Measurements from ENCODE around the gene GIGYF2.

GIGYF2 gene

DNA sequence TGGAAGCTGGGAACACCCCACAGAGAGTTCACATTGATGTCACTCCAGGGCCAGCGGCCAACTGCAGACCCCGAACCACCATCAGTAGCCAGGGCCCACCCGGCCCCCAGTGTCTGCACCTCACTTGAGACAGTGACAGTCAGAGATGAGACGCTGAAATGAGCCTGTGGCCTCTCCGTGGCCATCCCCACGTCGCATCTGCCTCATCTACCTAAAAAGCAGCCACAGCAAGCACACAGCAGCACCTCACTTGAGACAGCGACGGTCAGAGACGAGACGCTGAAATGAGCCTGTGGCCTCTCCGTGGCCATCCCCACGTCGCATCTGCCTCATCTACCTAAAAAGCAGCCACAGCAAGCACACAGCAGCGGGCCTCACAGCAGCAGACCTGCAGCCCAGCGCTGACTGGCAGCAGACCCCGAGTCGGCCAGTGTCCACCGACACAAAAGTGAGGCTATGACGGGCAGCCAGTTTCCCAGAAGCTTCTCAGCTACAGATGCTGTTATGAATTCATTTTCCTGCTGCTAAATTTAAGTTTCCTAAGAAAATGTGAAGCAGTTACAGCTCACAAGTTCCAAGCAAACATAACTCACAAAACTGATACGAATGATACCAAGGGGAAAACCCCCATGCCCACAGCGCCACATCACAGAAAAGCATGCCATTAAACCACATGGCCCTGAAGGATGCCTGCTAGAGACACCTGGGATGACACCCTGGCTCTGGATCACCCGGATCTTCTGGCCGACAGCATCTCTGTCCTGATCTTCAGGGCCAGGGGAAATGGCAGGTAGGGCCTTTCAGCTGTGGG, 200.7 kb downstream of the GIGYF2 start:
- no peak for ATAC-seq
- no peak for TF ChIP-seq ISL1 (CRISPR knock-in tag; IDR thresholded peaks at IDR 0.05)
- TF ChIP-seq ZNF565 (CRISPR knock-in tag; conservative IDR thresholded peaks at IDR 0.05; ENCODE audit: low read depth), result no peak
- TF ChIP-seq TCF4 (CRISPR knock-in tag; IDR thresholded peaks at IDR 0.05; ENCODE audit: borderline replicate concordance), result no peak
- TF ChIP-seq OSR1 (CRISPR knock-in tag; IDR thresholded peaks at IDR 0.05), result no peak
- no peak for TF ChIP-seq POU6F1 (CRISPR knock-in tag; IDR thresholded peaks at IDR 0.05; ENCODE audit: borderline replicate concordance, low read depth)
- TF ChIP-seq, protein P1, sequence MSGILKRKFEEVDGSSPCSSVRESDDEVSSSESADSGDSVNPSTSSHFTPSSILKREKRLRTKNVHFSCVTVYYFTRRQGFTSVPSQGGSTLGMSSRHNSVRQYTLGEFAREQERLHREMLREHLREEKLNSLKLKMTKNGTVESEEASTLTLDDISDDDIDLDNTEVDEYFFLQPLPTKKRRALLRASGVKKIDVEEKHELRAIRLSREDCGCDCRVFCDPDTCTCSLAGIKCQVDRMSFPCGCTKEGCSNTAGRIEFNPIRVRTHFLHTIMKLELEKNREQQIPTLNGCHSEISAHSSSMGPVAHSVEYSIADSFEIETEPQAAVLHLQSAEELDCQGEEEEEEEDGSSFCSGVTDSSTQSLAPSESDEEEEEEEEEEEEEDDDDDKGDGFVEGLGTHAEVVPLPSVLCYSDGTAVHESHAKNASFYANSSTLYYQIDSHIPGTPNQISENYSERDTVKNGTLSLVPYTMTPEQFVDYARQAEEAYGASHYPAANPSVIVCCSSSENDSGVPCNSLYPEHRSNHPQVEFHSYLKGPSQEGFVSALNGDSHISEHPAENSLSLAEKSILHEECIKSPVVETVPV (CRISPR knock-in tag; IDR thresholded peaks at IDR 0.05), result no peak
- TF ChIP-seq PPARA (CRISPR knock-in tag; IDR thresholded peaks at IDR 0.05; ENCODE audit: borderline replicate concordance), result no peak
- TF ChIP-seq ESRRG (CRISPR knock-in tag; IDR thresholded peaks at IDR 0.05), result no peak
- TF ChIP-seq GLIS3 (CRISPR knock-in tag; IDR thresholded peaks at IDR 0.05), result no peak
- no peak for TF ChIP-seq ZC3H10 (CRISPR knock-in tag; IDR thresholded peaks at IDR 0.05)
- TF ChIP-seq ZFP30 (CRISPR knock-in tag; IDR thresholded peaks at IDR 0.05), result no peak
- no peak for TF ChIP-seq SNAI2 (CRISPR knock-in tag; IDR thresholded peaks at IDR 0.05)

- TF ChIP-seq BACH2 (CRISPR knock-in tag; IDR thresholded peaks at IDR 0.05; ENCODE audit: borderline replicate concordance) (no peak), TOX (CRISPR knock-in tag; IDR thresholded peaks at IDR 0.05; ENCODE audit: borderline replicate concordance) (no peak), ZNF8 (CRISPR knock-in tag; IDR thresholded peaks at IDR 0.05) (no peak), ARNTL (CRISPR knock-in tag; IDR thresholded peaks at IDR 0.05; ENCODE audit: borderline replicate concordance, low read depth) (no peak), RARB (CRISPR knock-in tag; IDR thresholded peaks at IDR 0.05) (no peak), PATZ1 (CRISPR knock-in tag; IDR thresholded peaks at IDR 0.05; ENCODE audit: borderline replicate concordance) (no peak), TCF4 (CRISPR knock-in tag; IDR thresholded peaks at IDR 0.05; ENCODE audit: borderline replicate concordance) (no peak), GLIS3 (CRISPR knock-in tag; IDR thresholded peaks at IDR 0.05) (no peak), ZNF70 (CRISPR knock-in tag; IDR thresholded peaks at IDR 0.05) (no peak), ZFP30 (CRISPR knock-in tag; IDR thresholded peaks at IDR 0.05) (no peak), SNAI2 (CRISPR knock-in tag; IDR thresholded peaks at IDR 0.05) (no peak)
- no peak for ATAC-seq
Measured at GRCh38 chr2:232898592-232899543, 201.7 kb downstream of the GIGYF2 start.

DNA sequence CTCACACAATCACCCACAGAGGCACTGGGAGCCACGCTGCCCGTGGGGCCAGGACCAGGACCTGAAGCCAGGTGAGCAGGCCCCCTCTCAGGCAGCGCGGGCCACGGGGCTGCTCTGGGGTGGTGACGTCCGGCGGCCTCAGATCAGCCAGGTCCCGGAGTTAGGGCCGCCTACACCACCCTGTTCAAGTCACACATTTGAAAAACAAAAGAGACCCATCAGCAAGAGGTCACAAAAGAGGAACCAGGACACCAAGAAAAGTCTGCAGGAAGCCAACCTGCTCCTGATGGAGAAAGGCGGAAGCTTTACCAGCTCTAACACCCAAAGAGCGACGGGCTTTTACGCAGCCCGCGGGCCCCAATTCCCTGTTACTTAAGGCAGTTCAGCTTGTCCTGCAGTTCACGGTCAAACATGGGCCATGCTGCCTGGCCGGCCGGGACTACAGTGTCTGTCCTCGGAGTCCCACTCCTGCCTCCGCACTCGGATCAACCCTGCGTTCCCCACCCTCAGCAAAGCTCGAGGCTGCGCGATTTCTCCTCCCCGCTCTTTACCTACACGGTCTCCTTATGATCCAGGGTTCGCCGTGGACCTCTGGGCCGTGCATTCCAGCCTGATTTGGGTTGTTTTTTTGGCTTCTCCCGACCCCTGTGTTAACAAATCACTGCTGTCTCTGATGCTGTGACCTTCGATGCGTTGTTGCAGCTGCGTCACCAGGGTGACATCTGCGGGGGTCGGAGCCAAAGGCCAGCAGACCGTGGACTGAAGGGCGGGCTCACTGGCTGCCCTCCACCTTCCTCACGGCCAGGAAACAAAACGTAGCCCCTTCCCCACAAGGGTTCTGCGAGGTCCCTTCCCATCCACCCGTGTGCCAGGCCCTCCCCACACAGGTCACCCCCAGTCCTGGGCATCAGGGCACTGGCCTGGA, 203.9 kb downstream of the GIGYF2 start:
- ATAC-seq, result no peak
- TF ChIP-seq ZFP3 (CRISPR knock-in tag; IDR thresholded peaks at IDR 0.05) (no peak), OSR1 (CRISPR knock-in tag; IDR thresholded peaks at IDR 0.05) (no peak), CSDC2 (CRISPR knock-in tag; IDR thresholded peaks at IDR 0.05) (no peak), CREB5 (CRISPR knock-in tag; IDR thresholded peaks at IDR 0.05; ENCODE audit: low read depth) (no peak), ZNF8 (CRISPR knock-in tag; IDR thresholded peaks at IDR 0.05) (no peak), TCF4 (CRISPR knock-in tag; IDR thresholded peaks at IDR 0.05; ENCODE audit: borderline replicate concordance) (no peak), TOX (CRISPR knock-in tag; IDR thresholded peaks at IDR 0.05; ENCODE audit: borderline replicate concordance) (no peak), POU6F1 (CRISPR knock-in tag; IDR thresholded peaks at IDR 0.05; ENCODE audit: borderline replicate concordance, low read depth) (no peak), ZNF565 (CRISPR knock-in tag; conservative IDR thresholded peaks at IDR 0.05; ENCODE audit: low read depth) (no peak), PPARA (CRISPR knock-in tag; IDR thresholded peaks at IDR 0.05; ENCODE audit: borderline replicate concordance) (no peak), PATZ1 (CRISPR knock-in tag; IDR thresholded peaks at IDR 0.05; ENCODE audit: borderline replicate concordance) (no peak), ISL1 (CRISPR knock-in tag; IDR thresholded peaks at IDR 0.05) (no peak), RARB (CRISPR knock-in tag; IDR thresholded peaks at IDR 0.05) (no peak), GLIS3 (CRISPR knock-in tag; IDR thresholded peaks at IDR 0.05) (no peak), ESRRG (CRISPR knock-in tag; IDR thresholded peaks at IDR 0.05) (no peak)

All from SK-N-SH treated with all-trans-retinoic acid at 6 μM for 48 hours (cell line).